HFF-Myc (cell line): ENCODE results near the gene MPEG1.
A peak's percentile ranks its signal among the peaks of the same experiment; 100 is the strongest.

Experiments
- DNase-seq: peaks from one replicate; pipeline ENCODE4 v3.0.0-alpha.2; 2011; ENCODE audit warnings: low read depth; ENCODE audit errors: extremely low read depth
- H3K4me3 ChIP-seq: replicated peaks from 2 replicates; pipeline ENCODE4 v1.5.1; 2011; ENCODE audit warnings: low read depth, mild to moderate bottlenecking, control low read depth, low read length
- TF ChIP-seq, protein P1 (sequence below): IDR thresholded peaks from 2 replicates; pipeline ENCODE4 v1.5.1; 2012; ENCODE audit warnings: mild to moderate bottlenecking, low read depth, low read length, control low read depth; ENCODE audit errors: missing control alignments

The MPEG1 gene

GRCh38 chr11:59208956-59209355 is 3.8 kb downstream of the MPEG1 start:
- TF ChIP-seq, protein P1, sequence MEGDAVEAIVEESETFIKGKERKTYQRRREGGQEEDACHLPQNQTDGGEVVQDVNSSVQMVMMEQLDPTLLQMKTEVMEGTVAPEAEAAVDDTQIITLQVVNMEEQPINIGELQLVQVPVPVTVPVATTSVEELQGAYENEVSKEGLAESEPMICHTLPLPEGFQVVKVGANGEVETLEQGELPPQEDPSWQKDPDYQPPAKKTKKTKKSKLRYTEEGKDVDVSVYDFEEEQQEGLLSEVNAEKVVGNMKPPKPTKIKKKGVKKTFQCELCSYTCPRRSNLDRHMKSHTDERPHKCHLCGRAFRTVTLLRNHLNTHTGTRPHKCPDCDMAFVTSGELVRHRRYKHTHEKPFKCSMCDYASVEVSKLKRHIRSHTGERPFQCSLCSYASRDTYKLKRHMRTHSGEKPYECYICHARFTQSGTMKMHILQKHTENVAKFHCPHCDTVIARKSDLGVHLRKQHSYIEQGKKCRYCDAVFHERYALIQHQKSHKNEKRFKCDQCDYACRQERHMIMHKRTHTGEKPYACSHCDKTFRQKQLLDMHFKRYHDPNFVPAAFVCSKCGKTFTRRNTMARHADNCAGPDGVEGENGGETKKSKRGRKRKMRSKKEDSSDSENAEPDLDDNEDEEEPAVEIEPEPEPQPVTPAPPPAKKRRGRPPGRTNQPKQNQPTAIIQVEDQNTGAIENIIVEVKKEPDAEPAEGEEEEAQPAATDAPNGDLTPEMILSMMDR = no peak
- H3K4me3 ChIP-seq = no peak overlapping the region
- DNase-seq = no peak

GRCh38 chr11:59207988-59208451 is 4.7 kb downstream of the MPEG1 start:
- no peak overlapping the region for H3K4me3 ChIP-seq
- no peak for DNase-seq
- TF ChIP-seq, protein P1 = peak; percentile 67

DNA sequence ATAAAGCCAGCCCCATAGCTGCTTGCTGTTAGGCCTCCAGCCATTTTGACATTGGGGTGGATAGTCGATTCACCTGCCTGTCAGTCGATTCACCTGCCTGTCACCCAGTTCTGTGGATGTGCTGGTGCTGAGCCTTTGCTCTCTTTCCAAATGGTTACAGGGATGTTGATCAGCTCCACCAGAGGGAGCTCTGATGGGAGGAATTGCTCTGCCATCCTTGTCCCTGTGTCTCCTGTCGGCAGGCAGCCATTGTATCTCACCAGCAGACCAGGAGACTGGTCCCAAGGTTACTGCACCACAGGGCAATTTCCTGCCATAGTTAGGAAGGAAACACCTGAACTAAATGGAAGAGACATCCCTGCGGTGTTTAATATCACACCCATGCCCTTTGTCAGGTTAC is 6.1 kb downstream of the MPEG1 start:
- TF ChIP-seq, protein P1 = peak; percentile 59
- DNase-seq = no peak
- no peak overlapping the region for H3K4me3 ChIP-seq

- H3K4me3 ChIP-seq = no peak overlapping the region
- DNase-seq = no peak
- TF ChIP-seq, protein P1 = no peak
These were observed 7.1 kb downstream of the MPEG1 start for GRCh38 chr11:59205648-59206047.

GRCh38 chr11:59204746-59205145 is 8.0 kb downstream of the MPEG1 start:
- no peak for DNase-seq
- TF ChIP-seq, protein P1 = no peak
- H3K4me3 ChIP-seq = no peak overlapping the region

DNA sequence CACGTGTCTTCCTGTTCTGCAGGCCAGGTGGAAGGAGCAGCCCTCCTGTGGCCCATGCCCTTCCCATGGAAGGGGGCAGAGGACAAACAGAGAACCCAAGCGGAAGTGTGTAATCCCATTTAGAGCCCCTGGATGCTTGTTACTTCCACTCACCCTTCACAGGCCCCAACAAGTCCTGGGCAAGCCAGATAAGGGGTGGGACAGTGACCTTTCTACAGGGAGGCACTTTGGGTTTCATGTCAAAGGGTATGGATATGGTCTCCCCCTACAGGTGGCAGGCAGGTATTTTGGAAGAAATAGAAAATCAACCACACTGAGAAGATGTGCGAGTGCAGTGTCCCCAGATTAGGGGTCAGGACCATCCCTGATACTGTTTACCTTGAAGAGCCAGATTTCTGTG is 11.4 kb downstream of the MPEG1 start:
- no peak for DNase-seq
- H3K4me3 ChIP-seq = no peak overlapping the region

DNA sequence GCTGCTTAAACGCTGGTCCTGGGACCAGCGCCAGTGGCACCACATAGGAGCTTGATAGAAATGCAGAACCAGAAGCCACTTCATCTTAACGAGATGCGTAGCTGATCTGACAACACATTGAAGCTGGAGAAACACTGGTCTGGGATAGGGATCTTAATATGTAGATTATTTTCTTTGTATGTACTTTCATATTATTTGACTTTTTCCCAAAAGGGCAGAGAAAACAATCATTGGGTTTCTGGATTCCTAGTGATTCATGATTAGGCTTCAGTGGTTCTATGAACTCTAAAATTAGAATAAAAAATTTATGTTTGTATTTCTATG is 12.3 kb downstream of the MPEG1 start:
- DNase-seq = no peak
- TF ChIP-seq, protein P1 = no peak
- H3K4me3 ChIP-seq = no peak overlapping the region

More for the DNA sequence above, 11.4 kb downstream of the MPEG1 start:
- TF ChIP-seq, protein P1 = no peak
